Testis (tissue), 2 donors: ENCODE measurements around the gene GTSE1.

ENCODE experiments used
- CTCF ChIP-seq, 3 experiments: fragments of 450-650 bp in 2 of 3; fragments of 200-600 bp in 1 of 3; sonication (generic) in 1 of 3; IDR thresholded peaks; one replicate each; pipeline ENCODE4 v1.5.1; 2016 to 2019; ENCODE audit warnings: antibody characterized with exemption in 3 of 3, mild to moderate bottlenecking in 2 of 3, moderate library complexity in 1 of 3
- POLR2A ChIP-seq: fragments of 450-650 bp; IDR thresholded peaks from one replicate; pipeline ENCODE4 v1.6.1; 2017; ENCODE audit warnings: antibody characterized with exemption, mild to moderate bottlenecking, moderate library complexity

GRCh38 chr22:46281866-46282678 lies 14.6 kb upstream of the GTSE1 start:
- no peak for TF ChIP-seq CTCF (IDR thresholded peaks at IDR 0.05)
- no peak for TF ChIP-seq POLR2A
